K562 (cell line): ENCODE results near the gene TANGO6. TPM values are rescaled to one million over a fixed set of nuclear protein-coding genes. Genes with fewer than 3 reads are reported as not detected.

Experiments used
- CBFA2T3 ChIP-seq: fragments of 450-650 bp; IDR thresholded peaks from 2 replicates; pipeline ENCODE4 v1.6.1; 2017
- E2F1 ChIP-seq: sonication (generic); formaldehyde crosslinking; IDR thresholded peaks from 2 replicates; pipeline ENCODE4 v1.8.1; 2023; ENCODE audit warnings: mild to moderate bottlenecking, missing genetic modification reagents, moderate library complexity
- E2F4 ChIP-seq: sonication (generic); formaldehyde crosslinking; IDR thresholded peaks from 2 replicates; pipeline ENCODE4 v1.8.0; 2022; ENCODE audit warnings: mild to moderate bottlenecking, low read depth, missing genetic modification reagents
- EHMT2 ChIP-seq: fragments of 450-650 bp; IDR thresholded peaks from 2 replicates; pipeline ENCODE4 v1.6.1; 2018; ENCODE audit warnings: antibody characterized with exemption
- ELF2 ChIP-seq: fragments of 250-450 bp; sonication (Bioruptor Pico); IDR thresholded peaks from 2 replicates; pipeline ENCODE4 v1.5.0; 2021; ENCODE audit warnings: mild to moderate bottlenecking
- ESRRA ChIP-seq: fragments of 450-650 bp; IDR thresholded peaks from 2 replicates; pipeline ENCODE4 v1.6.1; 2014; ENCODE audit warnings: low read depth, mild to moderate bottlenecking, moderate library complexity, borderline replicate concordance
- ESRRB ChIP-seq: fragments of 250-450 bp; sonication (Bioruptor Pico); IDR thresholded peaks from 2 replicates; pipeline ENCODE4 v1.5.0; 2020; ENCODE audit warnings: mild to moderate bottlenecking, moderate library complexity, borderline replicate concordance
- FOXJ2 ChIP-seq: fragments of 200-800 bp; sonication (Bioruptor generic); IDR thresholded peaks from 2 replicates; pipeline ENCODE4 v1.6.1; 2016; ENCODE audit warnings: missing genetic modification characterization, missing compliant biosample characterization
- HMG20A ChIP-seq: fragments of 450-650 bp; formaldehyde crosslinking; conservative IDR thresholded peaks from 2 replicates; pipeline ENCODE4 v1.4.0; 2020; ENCODE audit warnings: mild to moderate bottlenecking, mixed read lengths
- L3MBTL2 ChIP-seq: fragments of 450-650 bp; IDR thresholded peaks from 2 replicates; pipeline ENCODE4 v1.6.1; 2016; ENCODE audit warnings: mild to moderate bottlenecking, moderate library complexity
- NR4A1 ChIP-seq, 2 experiments: fragments of 250-450 bp in 1 of 2; fragments of 450-650 bp in 1 of 2; sonication (Bioruptor Pico) in 1 of 2; IDR thresholded peaks; 2 replicates each; pipeline versions ENCODE4 v1.4.0 to v1.6.1; 2016 to 2020; ENCODE audit warnings: mild to moderate bottlenecking in 2 of 2, missing compliant biosample characterization in 1 of 2, missing genetic modification characterization in 1 of 2, moderate library complexity in 1 of 2
- OTX1 ChIP-seq: fragments of 450-650 bp; formaldehyde crosslinking; IDR thresholded peaks from 2 replicates; pipeline ENCODE4 v1.4.0; 2022; ENCODE audit warnings: mild to moderate bottlenecking
- SRSF7 ChIP-seq: fragments of 200-400 bp; formaldehyde crosslinking; optimal IDR thresholded peaks from 2 replicates; pipeline ENCODE3; 2017; ENCODE audit warnings: mild to moderate bottlenecking, low read depth, low read length
- ZNF431 ChIP-seq: sonication (generic); formaldehyde crosslinking; IDR thresholded peaks from 2 replicates; pipeline ENCODE4 v1.8.0; 2022; ENCODE audit warnings: mild to moderate bottlenecking, missing genetic modification reagents
- ZNF644 ChIP-seq: fragments of 200-800 bp; sonication (Bioruptor generic); IDR thresholded peaks from 2 replicates; pipeline ENCODE4 v1.6.1; 2016; ENCODE audit warnings: low read depth, missing genetic modification characterization, missing compliant biosample characterization
- polyA plus RNA-seq, 8 experiments: library from polyadenylated mRNA; depleted of rRNA in 4 of 8; stranded (reverse) in 5 of 8; unstranded in 3 of 8; fragments of >200 nt; fragmentation: Nextera tagmentation in 2 of 8; fragmentation: Illumina TruSeq in 1 of 8; extraction: Ambion mirVana in 2 of 8; extraction: Trizol in 1 of 8; gene quantifications; 2 replicates each; pipeline versions ENCODE4 v1.2.1 to v1.2.3, GENCODE V29; 2011 to 2014; ENCODE audit warnings: inconsistent platforms in 1 of 8, missing spikeins in 1 of 8
- total RNA-seq, 7 experiments: library from RNA; depleted of rRNA in 6 of 7; stranded (reverse); fragments of >200 nt in 6 of 7; fragmentation: Illumina TruSeq in 2 of 7; extraction: Trizol in 2 of 7; gene quantifications; 2 replicates each; pipeline versions ENCODE4 v1.2.1 to v1.2.3, GENCODE V29; 2011 to 2021; ENCODE audit warnings: low replicate concordance in 1 of 7
- TF ChIP-seq, protein P1 (sequence below): sonication (generic); formaldehyde crosslinking; IDR thresholded peaks from 2 replicates; pipeline ENCODE4 v1.8.1; 2022; ENCODE audit warnings: missing genetic modification reagents
- TF ChIP-seq, protein P2 (sequence below): sonication (generic); formaldehyde crosslinking; IDR thresholded peaks from 2 replicates; pipeline ENCODE4 v1.8.0; 2022; ENCODE audit warnings: mild to moderate bottlenecking, missing genetic modification reagents
- TF ChIP-seq, protein P3 (sequence below): fragments of 450-650 bp; formaldehyde crosslinking; IDR thresholded peaks from 2 replicates; pipeline ENCODE4 v1.4.0; 2022; ENCODE audit warnings: missing genetic modification characterization
- TF ChIP-seq, protein P4 (sequence below): fragments of 250-450 bp; sonication (Bioruptor Pico); IDR thresholded peaks from 2 replicates; pipeline ENCODE4 v1.4.0; 2020; ENCODE audit warnings: mild to moderate bottlenecking

The TANGO6 gene
- total and polyA plus RNA-seq, 9 of the 15 experiments (the other 6 are each of a cell fraction or from before 2014, with no cell fraction given) = 1.6 to 15.2 (median 9.6) TPM

DNA sequence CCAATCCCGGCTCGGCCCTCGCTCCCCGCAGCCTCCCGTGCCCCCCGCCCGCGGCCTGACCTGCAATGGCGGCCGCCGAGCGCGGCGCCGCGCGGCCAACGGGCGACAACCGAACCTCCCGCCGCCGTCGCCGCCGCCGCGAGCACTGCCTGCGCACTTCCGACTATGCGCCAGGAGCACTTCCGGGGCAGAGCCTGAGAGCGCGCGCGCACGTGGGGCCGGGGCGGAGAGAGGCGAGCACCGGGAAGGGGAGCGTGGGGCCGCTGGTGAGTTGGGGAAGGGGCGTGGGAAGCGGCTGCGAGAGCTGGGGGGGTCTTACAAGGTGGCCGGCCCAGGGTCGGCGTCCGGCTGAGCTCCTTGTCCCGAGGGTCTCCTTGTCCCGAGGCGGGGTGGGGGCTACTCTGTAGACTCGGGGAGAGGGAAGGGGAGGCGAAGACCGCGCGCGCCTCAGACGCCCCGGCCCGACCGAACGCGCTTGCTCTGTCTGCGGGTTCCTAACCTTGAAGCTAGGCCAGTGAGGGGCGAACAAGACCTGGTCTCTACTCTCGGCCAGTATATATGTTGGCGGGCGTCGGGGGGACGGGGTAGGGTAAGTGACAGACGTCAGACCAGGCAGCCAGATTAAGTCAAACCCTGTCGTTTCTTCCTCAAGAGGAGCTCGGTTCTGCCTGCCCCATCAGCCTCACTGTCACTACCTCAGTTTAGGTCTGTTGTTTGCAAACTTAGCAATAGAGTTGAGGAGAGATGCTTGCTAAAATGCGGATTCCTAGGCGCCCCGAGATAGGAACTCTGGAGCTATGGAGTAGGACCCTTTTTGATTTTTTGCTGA lies 289.3 kb downstream of the TANGO6 start, which contains the start of the genes CHTF8 and UTP4 (continued):
- no peak for TF ChIP-seq HMG20A (CRISPR knock-in tag)
- TF ChIP-seq NR4A1 (CRISPR knock-in tag; IDR thresholded peaks at IDR 0.05) = no peak
- TF ChIP-seq NR4A1 (tag; IDR thresholded peaks at IDR 0.05) = 0 out of 2 replicates have a peak, but pooled peaks have one; percentile 20
- TF ChIP-seq, protein P1, sequence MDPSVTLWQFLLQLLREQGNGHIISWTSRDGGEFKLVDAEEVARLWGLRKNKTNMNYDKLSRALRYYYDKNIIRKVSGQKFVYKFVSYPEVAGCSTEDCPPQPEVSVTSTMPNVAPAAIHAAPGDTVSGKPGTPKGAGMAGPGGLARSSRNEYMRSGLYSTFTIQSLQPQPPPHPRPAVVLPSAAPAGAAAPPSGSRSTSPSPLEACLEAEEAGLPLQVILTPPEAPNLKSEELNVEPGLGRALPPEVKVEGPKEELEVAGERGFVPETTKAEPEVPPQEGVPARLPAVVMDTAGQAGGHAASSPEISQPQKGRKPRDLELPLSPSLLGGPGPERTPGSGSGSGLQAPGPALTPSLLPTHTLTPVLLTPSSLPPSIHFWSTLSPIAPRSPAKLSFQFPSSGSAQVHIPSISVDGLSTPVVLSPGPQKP (CRISPR knock-in tag) = no peak
- no peak for TF ChIP-seq ESRRB
- TF ChIP-seq SRSF7 = no peak
- TF ChIP-seq, protein P2, sequence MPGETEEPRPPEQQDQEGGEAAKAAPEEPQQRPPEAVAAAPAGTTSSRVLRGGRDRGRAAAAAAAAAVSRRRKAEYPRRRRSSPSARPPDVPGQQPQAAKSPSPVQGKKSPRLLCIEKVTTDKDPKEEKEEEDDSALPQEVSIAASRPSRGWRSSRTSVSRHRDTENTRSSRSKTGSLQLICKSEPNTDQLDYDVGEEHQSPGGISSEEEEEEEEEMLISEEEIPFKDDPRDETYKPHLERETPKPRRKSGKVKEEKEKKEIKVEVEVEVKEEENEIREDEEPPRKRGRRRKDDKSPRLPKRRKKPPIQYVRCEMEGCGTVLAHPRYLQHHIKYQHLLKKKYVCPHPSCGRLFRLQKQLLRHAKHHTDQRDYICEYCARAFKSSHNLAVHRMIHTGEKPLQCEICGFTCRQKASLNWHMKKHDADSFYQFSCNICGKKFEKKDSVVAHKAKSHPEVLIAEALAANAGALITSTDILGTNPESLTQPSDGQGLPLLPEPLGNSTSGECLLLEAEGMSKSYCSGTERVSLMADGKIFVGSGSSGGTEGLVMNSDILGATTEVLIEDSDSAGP (CRISPR knock-in tag) = no peak
- no peak for TF ChIP-seq ZNF644 (tag)
- TF ChIP-seq FOXJ2 (tag) = no peak
- peak; percentile 57; the same call in 1 of the 2 replicates for TF ChIP-seq ELF2 (CRISPR knock-in tag)
- peak; percentile 90; the same call in 1 of the 2 replicates for TF ChIP-seq OTX1 (CRISPR knock-in tag)
- no peak for TF ChIP-seq E2F4 (CRISPR knock-in tag)
- TF ChIP-seq E2F1 (CRISPR knock-in tag) = no peak
- no peak; the same call in 1 of the 2 replicates for TF ChIP-seq ESRRA
- TF ChIP-seq L3MBTL2 = peak; percentile 70
- TF ChIP-seq EHMT2 = no peak
- TF ChIP-seq, protein P3, sequence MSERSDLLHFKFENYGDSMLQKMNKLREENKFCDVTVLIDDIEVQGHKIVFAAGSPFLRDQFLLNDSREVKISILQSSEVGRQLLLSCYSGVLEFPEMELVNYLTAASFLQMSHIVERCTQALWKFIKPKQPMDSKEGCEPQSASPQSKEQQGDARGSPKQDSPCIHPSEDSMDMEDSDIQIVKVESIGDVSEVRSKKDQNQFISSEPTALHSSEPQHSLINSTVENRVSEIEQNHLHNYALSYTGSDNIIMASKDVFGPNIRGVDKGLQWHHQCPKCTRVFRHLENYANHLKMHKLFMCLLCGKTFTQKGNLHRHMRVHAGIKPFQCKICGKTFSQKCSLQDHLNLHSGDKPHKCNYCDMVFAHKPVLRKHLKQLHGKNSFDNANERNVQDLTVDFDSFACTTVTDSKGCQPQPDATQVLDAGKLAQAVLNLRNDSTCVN (CRISPR knock-in tag) = 0 out of 2 replicates have a peak, but pooled peaks have one; percentile 44
- TF ChIP-seq ZNF431 (CRISPR knock-in tag) = no peak
- TF ChIP-seq, protein P4, sequence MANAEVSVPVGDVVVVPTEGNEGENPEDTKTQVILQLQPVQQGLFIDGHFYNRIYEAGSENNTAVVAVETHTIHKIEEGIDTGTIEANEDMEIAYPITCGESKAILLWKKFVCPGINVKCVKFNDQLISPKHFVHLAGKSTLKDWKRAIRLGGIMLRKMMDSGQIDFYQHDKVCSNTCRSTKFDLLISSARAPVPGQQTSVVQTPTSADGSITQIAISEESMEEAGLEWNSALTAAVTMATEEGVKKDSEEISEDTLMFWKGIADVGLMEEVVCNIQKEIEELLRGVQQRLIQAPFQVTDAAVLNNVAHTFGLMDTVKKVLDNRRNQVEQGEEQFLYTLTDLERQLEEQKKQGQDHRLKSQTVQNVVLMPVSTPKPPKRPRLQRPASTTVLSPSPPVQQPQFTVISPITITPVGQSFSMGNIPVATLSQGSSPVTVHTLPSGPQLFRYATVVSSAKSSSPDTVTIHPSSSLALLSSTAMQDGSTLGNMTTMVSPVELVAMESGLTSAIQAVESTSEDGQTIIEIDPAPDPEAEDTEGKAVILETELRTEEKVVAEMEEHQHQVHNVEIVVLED (CRISPR knock-in tag) = peak; percentile 62
- TF ChIP-seq CBFA2T3 = no peak
